Kidney tubule cell (primary cell): ENCODE measurements around the gene PIKFYVE.
A peak's percentile ranks its signal among the peaks of the same experiment; 100 is the strongest.
"Not testable (repeated sequence)": the region's sequence is repeated elsewhere in the genome, so short reads cannot be mapped to it uniquely, and the experiment has no call there.

ENCODE experiments used
- DNase-seq: peaks from one replicate; pipeline ENCODE4 v3.0.0-alpha.2; 2018; ENCODE audit warnings: low spot score

The PIKFYVE gene, protein sequence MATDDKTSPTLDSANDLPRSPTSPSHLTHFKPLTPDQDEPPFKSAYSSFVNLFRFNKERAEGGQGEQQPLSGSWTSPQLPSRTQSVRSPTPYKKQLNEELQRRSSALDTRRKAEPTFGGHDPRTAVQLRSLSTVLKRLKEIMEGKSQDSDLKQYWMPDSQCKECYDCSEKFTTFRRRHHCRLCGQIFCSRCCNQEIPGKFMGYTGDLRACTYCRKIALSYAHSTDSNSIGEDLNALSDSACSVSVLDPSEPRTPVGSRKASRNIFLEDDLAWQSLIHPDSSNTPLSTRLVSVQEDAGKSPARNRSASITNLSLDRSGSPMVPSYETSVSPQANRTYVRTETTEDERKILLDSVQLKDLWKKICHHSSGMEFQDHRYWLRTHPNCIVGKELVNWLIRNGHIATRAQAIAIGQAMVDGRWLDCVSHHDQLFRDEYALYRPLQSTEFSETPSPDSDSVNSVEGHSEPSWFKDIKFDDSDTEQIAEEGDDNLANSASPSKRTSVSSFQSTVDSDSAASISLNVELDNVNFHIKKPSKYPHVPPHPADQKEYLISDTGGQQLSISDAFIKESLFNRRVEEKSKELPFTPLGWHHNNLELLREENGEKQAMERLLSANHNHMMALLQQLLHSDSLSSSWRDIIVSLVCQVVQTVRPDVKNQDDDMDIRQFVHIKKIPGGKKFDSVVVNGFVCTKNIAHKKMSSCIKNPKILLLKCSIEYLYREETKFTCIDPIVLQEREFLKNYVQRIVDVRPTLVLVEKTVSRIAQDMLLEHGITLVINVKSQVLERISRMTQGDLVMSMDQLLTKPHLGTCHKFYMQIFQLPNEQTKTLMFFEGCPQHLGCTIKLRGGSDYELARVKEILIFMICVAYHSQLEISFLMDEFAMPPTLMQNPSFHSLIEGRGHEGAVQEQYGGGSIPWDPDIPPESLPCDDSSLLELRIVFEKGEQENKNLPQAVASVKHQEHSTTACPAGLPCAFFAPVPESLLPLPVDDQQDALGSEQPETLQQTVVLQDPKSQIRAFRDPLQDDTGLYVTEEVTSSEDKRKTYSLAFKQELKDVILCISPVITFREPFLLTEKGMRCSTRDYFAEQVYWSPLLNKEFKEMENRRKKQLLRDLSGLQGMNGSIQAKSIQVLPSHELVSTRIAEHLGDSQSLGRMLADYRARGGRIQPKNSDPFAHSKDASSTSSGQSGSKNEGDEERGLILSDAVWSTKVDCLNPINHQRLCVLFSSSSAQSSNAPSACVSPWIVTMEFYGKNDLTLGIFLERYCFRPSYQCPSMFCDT (N-terminal part only)

DNA sequence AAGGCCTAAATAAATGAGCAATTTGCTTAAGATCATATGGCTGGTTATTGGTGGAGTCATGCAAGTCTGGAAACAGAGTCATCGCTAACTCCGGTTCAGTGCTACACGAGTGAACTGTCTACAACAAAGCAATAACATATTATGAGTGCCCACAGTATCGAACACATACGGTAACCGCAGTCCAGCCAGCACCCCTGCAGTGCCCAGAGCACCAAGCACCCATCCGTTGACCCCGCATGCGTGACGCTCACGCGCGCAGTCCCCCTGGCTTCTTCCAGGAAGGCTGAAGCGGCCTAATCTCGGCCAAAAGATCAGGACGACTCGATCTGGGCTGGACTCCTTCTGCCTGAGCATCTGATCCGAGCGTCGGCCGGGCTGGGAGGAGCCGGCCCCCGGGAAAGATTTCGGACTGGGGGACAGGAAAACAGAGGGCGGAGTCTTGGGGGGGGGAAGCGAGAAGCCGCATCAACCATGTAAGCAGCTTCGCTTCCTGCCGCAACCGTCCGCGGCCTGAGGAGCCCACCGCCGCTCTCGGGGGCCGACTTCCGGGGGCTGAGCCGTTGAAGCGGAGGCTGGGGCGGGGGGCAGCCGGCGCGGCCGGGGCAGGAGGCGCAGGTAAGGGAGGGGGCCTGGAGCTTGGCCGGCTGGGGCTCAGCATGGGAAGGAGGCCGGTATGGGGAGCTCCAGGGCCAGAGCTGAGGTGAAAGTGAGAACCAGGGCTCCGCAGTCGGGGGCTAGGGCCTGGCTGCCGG lies at the start of gene PIKFYVE:
Gene PIKFYVE (plus strand): TSS at position 455 of the 752 bp plus-strand sequence. CDS start 5,265 bp downstream, outside the sequence.
- peak; percentile 98 for DNase-seq

DNA sequence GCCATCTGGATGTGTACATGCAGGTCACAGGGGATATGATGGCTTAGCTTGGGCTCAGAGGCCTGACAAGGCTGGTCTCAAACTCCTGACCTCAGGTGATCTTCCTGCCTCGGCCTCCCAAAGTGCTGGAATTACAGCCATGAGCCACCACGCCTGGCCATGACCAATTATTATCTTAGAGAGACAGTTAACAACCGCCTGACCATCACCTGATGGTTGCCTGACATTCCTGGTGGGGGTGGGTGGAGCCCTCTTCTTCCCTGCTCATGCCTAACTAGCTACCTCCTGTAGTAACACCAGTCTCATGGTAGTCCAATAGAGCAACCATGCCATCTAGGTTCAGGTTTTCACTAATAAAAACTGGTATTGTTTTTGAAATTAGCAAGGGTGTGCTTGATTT lies 44.2 kb upstream of the PIKFYVE start:
- DNase-seq, result not testable (repeated sequence)

DNA sequence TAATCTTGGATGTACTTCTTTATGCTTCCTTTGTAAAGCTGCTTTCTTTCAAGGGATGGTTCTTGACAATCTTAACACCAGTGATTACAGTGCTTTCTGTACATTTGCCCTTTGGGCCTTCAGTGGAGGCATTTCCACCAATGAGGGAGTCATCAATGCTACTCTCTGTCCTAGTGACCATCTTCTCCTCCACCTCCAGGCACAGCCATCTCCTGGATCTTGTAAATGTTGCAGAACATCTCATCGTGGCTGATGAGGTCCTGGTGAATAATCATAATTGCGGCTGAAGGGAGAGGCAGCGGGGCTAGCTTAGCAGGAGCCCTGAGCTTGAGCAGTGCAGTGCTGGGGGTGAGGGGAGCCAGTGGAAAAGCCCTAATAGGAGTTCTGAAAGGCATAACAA lies 43.7 kb upstream of the PIKFYVE start:
- peak; percentile 69 for DNase-seq

DNA sequence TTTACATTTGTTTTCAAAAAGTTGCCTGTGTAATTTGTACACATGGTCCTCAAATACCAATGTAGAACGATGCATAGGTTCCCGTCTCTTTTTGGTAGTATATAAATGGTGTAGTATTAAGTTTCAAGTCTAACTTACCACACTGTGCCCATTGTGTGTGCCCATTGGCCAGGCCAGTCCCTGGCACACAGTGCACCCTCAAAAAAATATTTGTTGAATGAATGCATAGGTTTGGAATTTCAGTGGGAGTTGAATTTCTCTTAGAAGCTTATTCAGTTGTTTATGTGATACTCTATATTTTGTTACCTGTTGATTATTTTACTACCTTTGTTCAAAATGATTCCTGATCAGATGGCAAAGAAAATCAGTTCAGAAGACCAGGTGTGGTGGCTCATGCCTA lies 41.3 kb upstream of the PIKFYVE start:
- peak; percentile 47 for DNase-seq

DNA sequence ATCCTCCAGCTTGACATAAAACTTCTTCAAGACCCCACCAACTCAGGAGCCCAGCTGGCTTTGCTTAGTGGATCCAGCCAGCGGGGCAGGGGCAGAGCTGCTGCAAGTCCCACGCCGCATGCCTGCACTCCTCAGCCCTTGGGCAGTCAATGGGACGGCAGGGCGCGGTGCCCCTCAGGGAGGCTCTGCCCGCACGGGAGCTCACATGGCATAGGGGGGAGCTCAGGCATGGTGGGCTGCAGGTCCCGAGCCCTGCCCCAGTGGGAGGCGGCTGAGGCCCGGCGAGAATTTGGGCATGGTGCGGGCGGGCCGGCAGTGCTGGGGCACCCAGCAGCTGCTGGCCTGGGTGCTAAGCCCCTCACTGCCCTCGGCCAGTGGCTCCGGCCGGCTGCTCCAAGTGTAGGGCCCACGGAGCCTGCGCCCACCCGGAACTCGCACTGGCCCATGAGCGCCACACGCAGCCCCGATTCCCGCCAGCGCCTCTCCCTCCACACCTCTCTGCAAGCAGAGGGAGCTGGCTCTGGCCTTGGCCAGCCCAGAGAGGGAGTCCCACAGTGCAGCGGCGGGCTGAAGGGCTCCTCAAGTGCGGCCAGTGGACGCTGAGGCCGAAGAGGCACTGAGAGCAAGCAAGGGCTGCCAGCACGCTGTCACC lies 38.3 kb upstream of the PIKFYVE start:
- DNase-seq, result no peak

DNA sequence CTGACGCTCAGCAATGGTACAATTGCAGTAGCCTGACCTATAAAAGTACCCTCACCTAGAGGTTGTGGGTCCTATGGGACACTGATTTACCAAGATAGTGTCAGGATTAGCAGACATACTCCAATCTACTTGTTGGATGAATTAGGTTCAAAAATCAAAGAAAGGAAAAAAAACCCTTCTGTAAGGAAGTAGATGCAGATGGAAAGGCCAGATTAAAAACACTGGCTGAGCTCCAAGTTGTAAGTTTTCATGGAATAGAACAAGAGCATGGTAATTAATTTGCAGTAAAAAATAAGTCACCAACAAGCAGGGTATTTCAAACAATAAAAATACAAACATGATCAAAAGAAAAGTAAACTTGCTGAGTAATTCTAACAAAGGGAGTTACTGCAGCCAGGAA lies 37.6 kb upstream of the PIKFYVE start:
- DNase-seq, result no peak

DNA sequence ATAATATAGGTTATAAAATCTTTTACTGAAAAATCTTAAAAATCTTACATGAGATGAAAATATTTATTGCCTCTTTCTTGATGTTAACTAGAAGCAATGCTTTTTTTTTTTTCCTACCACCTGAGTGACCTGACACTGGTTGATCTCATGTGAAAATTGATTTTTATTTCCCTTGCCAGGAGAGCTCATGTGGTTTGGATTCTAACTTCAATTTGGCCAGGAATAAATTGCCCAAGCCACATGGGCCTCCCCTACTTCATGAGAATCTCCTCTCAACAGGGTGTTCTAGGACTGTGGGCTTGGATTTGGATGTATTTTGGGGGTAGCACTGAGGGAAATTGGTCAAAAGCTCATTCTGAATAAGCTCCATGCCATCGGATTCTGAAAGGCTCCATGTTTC lies 31.3 kb upstream of the PIKFYVE start:
- no peak for DNase-seq

DNA sequence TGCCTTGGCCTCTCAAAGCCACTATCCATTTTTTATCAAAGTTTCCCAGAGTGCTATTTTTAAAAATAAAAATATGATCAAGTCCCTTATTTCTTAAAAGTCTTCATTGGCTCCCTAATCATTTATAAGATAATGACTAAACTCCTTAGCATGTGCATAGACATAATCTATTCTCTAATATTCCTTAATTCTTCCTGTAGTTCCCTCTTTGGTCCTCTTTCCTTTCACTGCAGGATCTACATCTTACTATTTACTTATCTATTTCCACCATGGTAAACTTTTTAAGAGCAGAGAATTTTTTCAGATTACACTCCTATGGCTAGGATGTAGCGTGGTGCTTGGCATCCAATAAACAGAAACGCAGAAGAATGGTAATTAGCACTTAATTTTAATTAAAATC lies 30.2 kb upstream of the PIKFYVE start:
- no peak for DNase-seq

DNA sequence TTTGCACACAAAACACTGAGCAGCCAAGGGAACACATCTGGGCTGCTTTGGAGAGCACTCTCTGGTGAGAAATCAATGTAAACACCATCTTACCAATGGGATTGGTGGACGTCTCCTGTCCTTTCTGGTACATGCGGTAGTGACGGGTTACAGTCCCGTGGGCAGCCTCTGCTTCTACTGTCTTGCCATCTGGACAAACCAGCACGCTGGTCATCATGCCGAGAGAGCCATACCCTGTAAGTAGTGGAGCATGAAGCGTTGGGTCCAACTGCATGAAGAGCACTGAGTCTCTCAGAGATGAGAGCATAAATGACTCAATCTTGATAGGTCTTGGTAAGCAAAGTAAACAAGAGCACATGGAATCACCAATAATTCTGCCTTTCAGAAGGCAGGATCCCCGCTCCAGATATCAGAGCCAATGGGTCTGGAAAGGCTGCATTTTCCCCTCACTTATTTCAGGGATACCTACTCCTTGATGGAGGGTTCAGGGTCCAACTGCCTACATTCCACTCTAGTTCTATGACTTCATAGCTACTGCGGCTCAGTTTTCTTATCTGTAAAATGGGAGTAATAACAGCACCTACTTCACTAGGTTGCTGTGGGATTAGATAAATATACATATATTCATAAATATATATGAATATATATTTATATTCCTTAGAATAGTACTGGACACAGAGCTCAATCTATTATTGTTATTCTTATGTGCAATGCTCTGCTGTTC lies 26.1 kb upstream of the PIKFYVE start:
- DNase-seq, result peak; percentile 33

DNA sequence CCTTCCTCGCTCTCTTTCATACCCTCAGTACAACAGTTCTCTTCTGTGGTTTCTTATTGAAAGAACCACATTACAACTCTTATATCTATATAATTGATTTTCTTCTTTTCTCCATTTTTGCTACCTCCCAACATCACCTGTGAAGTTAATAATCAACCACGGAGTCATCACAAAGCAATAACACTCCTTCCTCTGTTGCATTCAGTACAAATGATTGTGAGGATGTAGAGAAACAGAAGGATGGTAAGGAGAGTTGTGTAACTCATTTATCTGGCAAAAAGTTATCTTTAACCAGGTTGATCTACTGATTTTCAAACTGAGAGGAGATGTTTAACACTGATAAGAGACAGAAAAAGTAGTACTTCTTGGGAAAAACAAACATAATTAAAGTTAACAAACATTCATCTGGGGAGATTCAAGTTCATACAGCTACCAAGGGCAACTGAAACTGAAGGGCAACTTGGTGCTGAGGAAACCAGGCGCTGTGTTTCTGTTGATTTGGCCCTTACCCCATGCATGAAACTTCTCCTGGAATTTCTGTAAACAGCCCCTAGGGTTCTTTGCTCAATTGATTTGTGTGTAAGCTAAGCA lies 25.3 kb upstream of the PIKFYVE start:
- DNase-seq, result peak; percentile 35

DNA sequence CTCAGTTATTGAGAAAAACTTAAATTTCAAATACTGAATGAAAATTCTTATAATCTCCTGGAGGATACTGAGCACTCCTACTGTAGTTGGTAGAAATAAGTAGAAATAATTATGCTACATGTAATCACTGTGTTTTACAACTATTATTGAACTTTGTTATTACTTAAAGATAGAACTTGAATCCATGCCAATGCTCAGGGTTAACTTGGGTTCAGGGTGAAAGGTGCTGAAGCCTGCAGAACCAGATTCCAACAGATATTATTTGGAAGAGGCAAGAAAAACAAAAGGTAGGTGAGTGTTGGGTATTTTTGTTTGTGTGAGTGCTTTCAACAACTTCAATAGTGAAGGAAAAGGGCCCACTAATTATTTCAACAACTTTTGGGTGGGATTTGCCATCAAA lies 21.6 kb upstream of the PIKFYVE start:
- DNase-seq, result no peak

DNA sequence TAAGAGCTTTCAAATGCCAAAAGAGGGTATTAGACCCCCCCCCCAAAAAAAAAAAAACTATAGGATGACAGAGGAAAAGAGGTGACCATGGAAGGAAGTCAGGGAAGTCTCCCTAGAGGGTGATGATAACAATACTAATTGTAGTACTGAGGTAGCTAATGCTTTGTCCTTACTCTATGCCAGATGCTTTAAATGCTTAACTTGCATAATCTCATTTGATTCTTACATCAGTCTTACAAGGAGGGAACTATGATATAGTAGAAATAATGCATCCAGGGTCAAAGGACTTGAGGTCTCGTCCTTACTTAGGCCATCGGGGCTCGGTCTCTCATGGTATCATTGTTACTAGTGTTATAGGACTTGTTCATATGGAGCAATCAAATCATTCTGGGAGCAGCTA lies 20.3 kb upstream of the PIKFYVE start:
- no peak for DNase-seq

DNA sequence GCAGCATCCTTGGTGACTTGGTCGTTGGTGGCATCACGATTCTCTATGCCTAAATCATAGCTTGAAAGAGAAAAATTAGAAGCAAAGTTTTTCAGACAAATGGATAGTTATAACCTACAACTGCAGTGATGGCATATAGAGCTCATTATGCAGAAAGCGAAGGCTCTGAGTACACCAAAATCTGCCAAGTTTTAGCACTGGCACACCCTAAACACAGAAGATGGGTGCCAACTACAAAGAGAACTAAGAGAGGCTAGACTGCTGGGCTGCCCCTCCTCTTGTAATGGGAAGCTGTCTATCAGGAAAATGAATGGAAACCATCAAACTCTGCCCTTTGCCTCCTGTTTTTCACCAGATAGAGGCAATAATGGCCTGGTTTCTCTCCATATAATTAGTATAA lies 17.5 kb upstream of the PIKFYVE start:
- DNase-seq, result no peak

DNA sequence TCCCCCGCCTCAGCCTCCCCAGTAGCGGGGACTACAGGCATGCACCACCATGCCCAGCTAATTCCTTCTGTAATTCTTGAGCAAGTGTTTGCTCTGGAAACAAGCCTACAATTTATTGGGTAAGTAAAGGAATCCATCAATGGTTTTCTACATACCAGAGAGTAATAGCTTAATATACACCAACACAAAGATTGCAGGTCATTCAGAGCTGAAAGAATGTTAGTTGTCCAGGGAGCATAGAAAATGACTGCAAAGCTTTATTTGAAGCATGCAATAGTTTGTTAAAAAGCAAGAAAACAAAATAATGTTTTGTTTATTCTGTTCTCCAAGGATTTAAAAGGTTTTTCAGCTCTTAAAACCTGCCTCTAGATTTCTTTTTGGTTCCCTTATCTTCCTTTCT lies 16.8 kb upstream of the PIKFYVE start:
- no peak for DNase-seq

DNA sequence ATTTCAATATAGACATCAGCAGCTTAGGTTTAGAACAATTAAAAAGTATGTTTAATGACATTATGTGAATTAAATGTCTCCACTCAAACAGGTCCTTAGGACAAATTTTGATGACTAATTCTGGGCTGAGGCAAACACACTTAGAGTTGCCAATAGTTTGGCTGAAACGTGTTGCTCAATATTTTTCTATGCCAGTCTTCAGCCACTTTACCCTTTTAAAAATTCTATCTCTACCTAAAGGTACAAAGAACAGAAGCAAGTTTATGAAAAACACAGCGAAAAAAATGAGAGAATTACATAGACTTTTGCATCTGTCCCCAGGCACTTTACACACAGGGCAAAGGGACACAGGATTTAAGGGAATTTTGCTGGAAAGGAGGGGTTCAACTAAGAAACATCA lies 15.7 kb upstream of the PIKFYVE start:
- DNase-seq, result no peak

DNA sequence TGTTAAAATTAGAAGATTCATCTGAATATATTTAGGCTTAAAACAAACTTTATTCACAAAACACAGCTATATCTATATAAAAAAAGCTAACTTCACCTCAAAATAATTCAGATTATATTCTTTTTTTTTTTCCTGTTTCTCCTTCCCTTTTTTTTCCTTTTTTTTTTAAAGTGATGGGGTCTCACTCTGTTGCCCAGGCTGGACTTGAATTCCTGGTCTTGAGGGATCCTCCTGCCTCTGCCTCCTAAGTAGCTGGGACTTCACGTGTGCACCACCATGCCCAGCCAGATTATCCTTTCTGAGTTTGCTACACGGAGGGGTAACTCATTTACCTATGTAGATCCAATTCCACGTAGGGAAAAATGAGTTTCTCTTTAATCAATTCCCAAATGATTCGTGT lies 15.0 kb upstream of the PIKFYVE start:
- no peak for DNase-seq

DNA sequence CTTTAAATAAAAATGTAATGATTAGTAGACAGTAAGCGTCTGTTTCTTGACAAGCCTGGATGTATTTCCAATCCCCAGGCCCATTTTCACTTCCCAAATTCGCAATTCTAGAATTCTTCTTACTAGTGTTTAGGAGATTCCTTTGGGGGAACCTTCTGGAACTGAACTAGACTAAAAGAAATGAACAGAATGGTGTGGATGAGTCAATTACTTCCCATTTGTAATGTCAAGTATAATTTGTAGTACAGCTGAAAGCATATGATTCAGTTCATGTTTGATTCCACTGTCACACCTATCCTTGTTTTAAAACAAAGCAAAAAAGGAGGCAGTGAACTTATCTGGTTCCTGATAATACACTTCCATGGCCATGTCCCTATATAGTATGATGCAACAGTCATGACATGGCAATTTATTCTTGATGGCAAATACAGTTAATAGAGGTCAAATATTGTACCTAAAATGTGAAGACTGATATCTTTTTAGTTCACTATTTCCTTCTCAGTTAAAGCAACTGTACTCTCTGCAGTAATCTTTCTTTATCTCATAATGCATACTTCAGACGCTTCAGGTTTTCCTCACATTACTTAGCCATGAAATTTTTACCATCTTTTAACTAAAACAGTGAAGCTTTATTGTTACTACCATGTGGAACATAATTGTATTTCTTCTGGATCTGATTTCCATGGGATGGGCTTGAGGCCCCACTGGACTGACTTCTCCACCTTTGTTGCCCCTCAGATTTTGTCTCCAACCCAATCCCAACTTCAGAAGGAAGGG lies 13.2 kb upstream of the PIKFYVE start:
- no peak for DNase-seq

DNA sequence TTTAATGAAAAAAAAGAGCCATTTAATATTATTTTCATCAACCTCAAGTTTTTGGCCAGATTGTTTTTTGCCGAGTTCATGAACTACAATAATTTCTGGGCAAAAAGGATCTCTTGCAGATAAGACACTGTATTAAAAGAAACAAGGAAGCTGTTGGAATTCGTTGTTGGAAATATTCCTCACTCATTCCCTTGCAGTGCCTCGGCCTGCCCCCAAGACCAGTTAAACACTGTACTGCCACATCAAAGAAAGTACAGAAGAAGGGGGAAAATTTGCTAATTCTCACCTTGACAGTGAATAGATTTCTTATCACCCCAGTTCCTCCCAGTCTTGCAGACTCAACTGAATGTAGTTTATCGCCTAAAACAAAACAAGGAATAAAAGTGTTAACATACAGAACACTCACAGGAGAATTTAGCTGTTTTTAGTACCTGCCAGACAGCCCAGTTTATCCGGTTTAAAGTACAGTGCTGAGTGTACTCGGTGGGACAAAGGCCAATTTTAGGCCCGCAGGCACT lies 12.4 kb upstream of the PIKFYVE start:
- peak; percentile 13 for DNase-seq
